Measurements from ENCODE around the gene ATP8A1.

DNA sequence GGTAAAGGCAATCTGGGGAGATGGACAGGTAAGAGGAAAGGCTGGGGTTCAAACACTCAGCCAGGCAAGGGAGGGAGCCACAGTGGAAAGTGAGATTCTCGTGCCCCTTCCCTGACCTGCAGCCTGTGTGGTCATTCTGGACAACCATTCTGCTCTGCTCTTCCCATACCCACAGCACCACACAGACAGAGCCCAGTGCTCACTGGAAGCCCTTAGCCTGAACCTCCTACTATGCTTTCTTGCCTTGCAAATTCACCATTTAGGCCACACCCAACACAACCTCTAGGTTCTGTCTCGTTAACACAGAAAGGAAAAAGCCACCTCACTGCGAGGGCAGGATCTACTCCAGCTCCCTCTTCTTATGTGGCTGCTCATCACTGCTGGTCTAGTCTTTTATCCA is 166.9 kb downstream of the ATP8A1 start:
- TF ChIP-seq, protein P1, sequence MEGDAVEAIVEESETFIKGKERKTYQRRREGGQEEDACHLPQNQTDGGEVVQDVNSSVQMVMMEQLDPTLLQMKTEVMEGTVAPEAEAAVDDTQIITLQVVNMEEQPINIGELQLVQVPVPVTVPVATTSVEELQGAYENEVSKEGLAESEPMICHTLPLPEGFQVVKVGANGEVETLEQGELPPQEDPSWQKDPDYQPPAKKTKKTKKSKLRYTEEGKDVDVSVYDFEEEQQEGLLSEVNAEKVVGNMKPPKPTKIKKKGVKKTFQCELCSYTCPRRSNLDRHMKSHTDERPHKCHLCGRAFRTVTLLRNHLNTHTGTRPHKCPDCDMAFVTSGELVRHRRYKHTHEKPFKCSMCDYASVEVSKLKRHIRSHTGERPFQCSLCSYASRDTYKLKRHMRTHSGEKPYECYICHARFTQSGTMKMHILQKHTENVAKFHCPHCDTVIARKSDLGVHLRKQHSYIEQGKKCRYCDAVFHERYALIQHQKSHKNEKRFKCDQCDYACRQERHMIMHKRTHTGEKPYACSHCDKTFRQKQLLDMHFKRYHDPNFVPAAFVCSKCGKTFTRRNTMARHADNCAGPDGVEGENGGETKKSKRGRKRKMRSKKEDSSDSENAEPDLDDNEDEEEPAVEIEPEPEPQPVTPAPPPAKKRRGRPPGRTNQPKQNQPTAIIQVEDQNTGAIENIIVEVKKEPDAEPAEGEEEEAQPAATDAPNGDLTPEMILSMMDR (IDR thresholded peaks at IDR 0.05; ENCODE audit: low read depth, low read length): no peak
- TF ChIP-seq EZH2phosphoT487 (IDR thresholded peaks at IDR 0.05; ENCODE audit: low read depth): no peak

Data from OCI-LY3 (cell line).